ENCODE results near the gene PIK3CA.
A peak's percentile ranks its signal among the peaks of the same experiment; 100 is the strongest.

PIK3CA gene

DNA sequence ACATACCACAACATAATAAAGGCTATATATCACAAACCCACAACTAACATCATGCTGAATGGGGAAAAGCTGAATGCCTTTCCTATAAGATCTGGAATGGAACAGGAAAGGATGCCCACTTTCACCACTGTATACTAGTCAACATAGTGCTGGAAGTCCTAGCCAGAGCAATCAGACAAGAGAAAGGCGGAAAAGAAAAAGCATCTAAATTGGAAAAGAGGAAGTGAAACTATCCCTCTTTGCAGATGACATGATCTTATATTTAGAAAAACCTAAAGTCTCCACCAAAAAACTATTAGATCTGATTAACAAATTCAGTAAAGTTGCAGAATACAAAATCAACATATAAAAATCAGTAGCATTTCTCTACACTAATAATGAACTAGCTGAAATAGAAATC, 14.6 kb upstream of the PIK3CA start:
- peak overlapping the region; percentile 59 for H3K4me2 ChIP-seq
- H3K36me3 ChIP-seq, result no peaks in the 10 kb centered on the region
- no peak for TF ChIP-seq Cebpa-rat (IDR thresholded peaks at IDR 0.05)
- H3K4me1 ChIP-seq, result peaks cover 27% of the 10 kb centered on the region
- H3K9me3 ChIP-seq, result no peaks in the 10 kb centered on the region
- no peaks in the 10 kb centered on the region for H4K20me1 ChIP-seq
- no peaks in the 10 kb centered on the region for H3K27me3 ChIP-seq
- no peak overlapping the region for H3K9ac ChIP-seq
- H3K4me3 ChIP-seq, result no peak overlapping the region
- no peak overlapping the region; the same call in 1 of the 2 replicates for H3K27ac ChIP-seq

- H3K9me3 ChIP-seq, result peaks cover 15% of the 10 kb centered on the region; the same call in 1 of the 2 replicates
- H3K27ac ChIP-seq, result no peak overlapping the region
- H3K9ac ChIP-seq, result no peak overlapping the region
- no peak overlapping the region for H3K4me2 ChIP-seq
- H4K20me1 ChIP-seq, result no peaks in the 10 kb centered on the region
- no peaks in the 10 kb centered on the region for H3K27me3 ChIP-seq
- H3K4me3 ChIP-seq, result no peak overlapping the region
- no peak for TF ChIP-seq Cebpa-rat (IDR thresholded peaks at IDR 0.05)
- H3K4me1 ChIP-seq, result peaks cover 27% of the 10 kb centered on the region
- no peaks in the 10 kb centered on the region for H3K36me3 ChIP-seq
These were observed 12.0 kb upstream of the PIK3CA start for GRCh38 chr3:179136195-179136594.

- H3K36me3 ChIP-seq, result no peaks in the 10 kb centered on the region
These were observed 6.3 kb upstream of the PIK3CA start for GRCh38 chr3:179141890-179142289.

DNA sequence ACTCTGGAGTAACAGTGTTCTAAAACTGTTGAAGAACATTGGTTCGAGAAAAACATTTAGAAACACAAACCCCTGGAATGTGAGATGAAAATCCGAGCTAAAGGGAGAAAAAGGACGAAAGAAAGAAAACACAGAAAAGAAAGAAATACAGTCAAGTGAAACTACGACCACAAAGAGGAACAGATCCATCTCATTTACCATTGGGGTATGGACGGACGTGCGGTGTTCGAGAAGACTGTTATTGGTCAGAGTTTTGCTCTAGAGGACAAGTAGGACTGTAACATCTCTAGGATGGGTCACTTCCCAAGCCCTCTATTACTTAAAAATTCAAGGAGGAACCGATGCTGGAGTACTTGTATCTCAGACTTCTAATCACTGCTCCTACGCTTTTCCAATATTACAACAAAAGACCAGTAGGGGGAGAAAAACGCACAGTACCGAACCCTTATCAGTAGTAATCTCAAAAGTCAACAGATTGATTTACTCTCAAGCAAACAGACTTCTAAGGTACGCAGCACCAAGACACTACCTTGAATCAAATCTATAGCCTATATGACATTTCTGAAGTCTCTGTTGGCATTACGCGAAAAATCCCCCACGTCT, 1.1 kb upstream of the PIK3CA start:
- H3K4me1 ChIP-seq, result peaks cover 31% of the 10 kb centered on the region
- TF ChIP-seq Cebpa-rat (IDR thresholded peaks at IDR 0.05), result no peak
- H3K36me3 ChIP-seq, result no peaks in the 10 kb centered on the region; the same call in 1 of the 2 replicates
- H3K27me3 ChIP-seq, result no peaks in the 10 kb centered on the region
- H3K4me2 ChIP-seq, result peak overlapping the region; percentile 80
- peak overlapping the region; percentile 77 for H3K9ac ChIP-seq
- peak overlapping the region; percentile 68 for H3K27ac ChIP-seq
- H4K20me1 ChIP-seq, result peaks cover 30% of the 10 kb centered on the region
- H3K9me3 ChIP-seq, result no peaks in the 10 kb centered on the region
- peak overlapping the region; percentile 99 for H3K4me3 ChIP-seq

More at GRCh38 chr3:179141890-179142289, 6.3 kb upstream of the PIK3CA start:
- no peaks in the 10 kb centered on the region for H4K20me1 ChIP-seq
- H3K27ac ChIP-seq, result no peak overlapping the region
- peaks cover 9% of the 10 kb centered on the region for H3K4me1 ChIP-seq
- TF ChIP-seq Cebpa-rat (IDR thresholded peaks at IDR 0.05), result no peak
- no peak overlapping the region for H3K4me3 ChIP-seq
- H3K9ac ChIP-seq, result no peak overlapping the region
- no peaks in the 10 kb centered on the region for H3K27me3 ChIP-seq
- H3K4me2 ChIP-seq, result no peak overlapping the region
- H3K9me3 ChIP-seq, result peaks cover 15% of the 10 kb centered on the region; the same call in 1 of the 2 replicates

GRCh38 chr3:179147514-179147872, 664 bp upstream of the PIK3CA start:
- peak overlapping the region; percentile 99 for H3K4me3 ChIP-seq
- H3K4me2 ChIP-seq, result peak overlapping the region; percentile 80
- H3K27ac ChIP-seq, result peak overlapping the region; percentile 68
- no peaks in the 10 kb centered on the region for H3K9me3 ChIP-seq
- peak overlapping the region; percentile 77 for H3K9ac ChIP-seq
- H3K27me3 ChIP-seq, result no peaks in the 10 kb centered on the region
- peaks cover 31% of the 10 kb centered on the region for H3K4me1 ChIP-seq
- peaks cover 35% of the 10 kb centered on the region for H4K20me1 ChIP-seq
- no peak for TF ChIP-seq Cebpa-rat (IDR thresholded peaks at IDR 0.05)
- peaks cover 5% of the 10 kb centered on the region; the same call in 1 of the 2 replicates for H3K36me3 ChIP-seq

DNA sequence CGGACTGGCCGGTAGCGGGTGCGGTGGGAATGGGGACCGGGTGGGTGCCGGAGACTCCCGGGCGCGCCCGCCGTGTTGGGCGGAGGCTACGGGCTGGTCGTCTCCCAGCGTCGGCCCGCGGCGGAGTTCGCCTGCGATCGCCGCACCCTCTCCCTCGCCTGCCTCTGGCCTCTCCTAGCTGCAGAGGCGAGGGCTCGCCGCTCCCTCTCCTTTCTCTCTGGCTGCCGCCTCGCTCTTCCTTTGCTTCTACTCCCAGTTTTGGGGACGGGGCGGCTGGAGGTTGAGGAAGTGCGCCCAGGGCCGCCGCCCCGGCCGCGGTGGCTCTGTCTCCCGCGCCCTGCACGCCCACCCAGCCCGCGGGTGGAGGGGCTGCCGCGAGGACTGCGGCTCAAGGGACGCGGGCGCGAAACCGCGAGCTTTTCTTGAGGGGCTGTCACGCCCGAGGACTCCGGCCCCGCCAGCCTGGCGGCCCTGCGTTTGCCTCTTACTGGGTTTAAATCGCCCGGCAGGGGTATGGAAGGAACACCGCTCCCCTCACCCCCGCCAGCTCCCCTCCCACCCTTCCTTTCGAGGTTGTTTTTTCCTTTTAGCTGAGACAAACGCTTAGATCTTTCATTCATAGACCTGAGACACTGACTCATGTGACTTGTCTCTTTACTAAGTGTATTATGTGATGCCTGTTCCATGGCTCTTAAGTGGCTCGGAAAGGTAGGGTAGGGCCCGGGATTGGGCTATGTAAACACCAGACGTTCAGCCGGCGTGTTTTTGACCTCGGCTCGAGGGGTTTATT, 654 bp downstream of the PIK3CA start:
- Histone ChIP-seq H3K4me1 (peaks cover 31% of the 10 kb centered on the region), H4K20me1 (peaks cover 45% of the 10 kb centered on the region), H3K27ac (peak overlapping the region; percentile 98), H3K9me3 (no peaks in the 10 kb centered on the region), H3K27me3 (no peaks in the 10 kb centered on the region), H3K36me3 (peaks cover 8% of the 10 kb centered on the region; the same call in 1 of the 2 replicates), H3K4me3 (peak overlapping the region; percentile 99), H3K4me2 (peak overlapping the region; percentile 85), H3K9ac (peak overlapping the region; percentile 95)
- TF ChIP-seq Cebpa-rat (IDR thresholded peaks at IDR 0.05), result no peak

DNA sequence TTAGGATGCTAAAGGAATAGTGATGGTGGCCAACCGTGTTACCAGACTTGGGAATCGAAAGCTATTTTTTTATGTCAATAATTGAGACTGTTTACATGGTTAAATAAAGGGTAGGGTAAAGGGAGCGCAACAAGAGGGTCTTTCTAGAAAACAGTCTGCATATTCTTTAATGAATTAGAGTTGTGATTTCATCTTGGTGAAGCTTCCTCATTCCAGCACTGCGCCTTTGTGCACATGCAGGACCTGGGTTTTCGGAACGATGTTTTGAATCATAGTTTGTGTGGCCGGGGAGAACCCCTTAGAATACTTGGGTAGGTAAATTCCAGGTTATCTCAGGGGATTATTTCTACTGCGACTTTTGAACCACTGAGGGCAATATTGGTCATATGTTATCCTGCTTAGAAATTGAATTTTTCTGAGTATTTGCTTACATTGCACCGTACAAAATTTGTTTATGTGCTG, 1.3 kb downstream of the PIK3CA start:
- no peak for TF ChIP-seq Cebpa-rat (IDR thresholded peaks at IDR 0.05)
- H3K4me3 ChIP-seq, result peak overlapping the region; percentile 99
- H3K27me3 ChIP-seq, result no peaks in the 10 kb centered on the region
- H3K9me3 ChIP-seq, result peaks cover 6% of the 10 kb centered on the region
- H3K4me1 ChIP-seq, result peaks cover 31% of the 10 kb centered on the region
- H4K20me1 ChIP-seq, result peaks cover 51% of the 10 kb centered on the region
- H3K27ac ChIP-seq, result peak overlapping the region; percentile 98
- peaks cover 13% of the 10 kb centered on the region; the same call in 1 of the 2 replicates for H3K36me3 ChIP-seq
- H3K9ac ChIP-seq, result peak overlapping the region; percentile 95
- peak overlapping the region; percentile 85 for H3K4me2 ChIP-seq

- Histone ChIP-seq H4K20me1 (peaks cover 56% of the 10 kb centered on the region), H3K9ac (peak overlapping the region; percentile 95)
These were observed 1.8 kb downstream of the PIK3CA start for GRCh38 chr3:179149951-179150350.

DNA sequence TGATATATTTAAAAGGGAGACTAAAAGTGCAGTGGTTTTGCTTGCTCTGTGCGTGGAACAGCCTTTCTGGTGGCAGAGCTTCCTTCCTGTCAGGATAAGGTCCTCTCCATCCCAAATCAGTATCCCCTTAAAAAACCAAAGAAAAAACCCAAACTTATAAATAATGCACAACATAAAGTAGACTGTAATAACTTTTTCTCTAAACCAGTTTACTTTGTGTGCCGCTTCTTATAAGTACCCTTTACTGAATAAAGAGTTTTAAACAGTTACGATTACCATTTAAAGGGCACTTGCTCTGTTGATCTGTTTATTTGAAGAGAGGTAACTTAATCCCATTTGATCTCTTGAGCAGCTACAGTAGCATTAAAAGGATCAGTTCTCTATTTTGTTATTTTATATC, 2.5 kb downstream of the PIK3CA start:
- H3K9ac ChIP-seq, result no peak overlapping the region
- H3K27me3 ChIP-seq, result no peaks in the 10 kb centered on the region
- H4K20me1 ChIP-seq, result peaks cover 63% of the 10 kb centered on the region
- H3K4me3 ChIP-seq, result 0 out of 2 replicates have a peak overlapping the region, but pooled peaks have one; percentile 27
- peak overlapping the region; percentile 85 for H3K4me2 ChIP-seq
- H3K4me1 ChIP-seq, result peaks cover 31% of the 10 kb centered on the region
- H3K36me3 ChIP-seq, result peaks cover 13% of the 10 kb centered on the region; the same call in 1 of the 2 replicates
- TF ChIP-seq Cebpa-rat (IDR thresholded peaks at IDR 0.05), result no peak
- no peak overlapping the region for H3K27ac ChIP-seq
- H3K9me3 ChIP-seq, result peaks cover 11% of the 10 kb centered on the region

More at GRCh38 chr3:179149951-179150350, 1.8 kb downstream of the PIK3CA start:
- peak overlapping the region; percentile 98 for H3K27ac ChIP-seq
- H3K4me1 ChIP-seq, result peaks cover 31% of the 10 kb centered on the region
- peaks cover 9% of the 10 kb centered on the region for H3K9me3 ChIP-seq
- peak overlapping the region; percentile 99 for H3K4me3 ChIP-seq
- H3K4me2 ChIP-seq, result peak overlapping the region; percentile 85
- H3K27me3 ChIP-seq, result no peaks in the 10 kb centered on the region
- no peak for TF ChIP-seq Cebpa-rat (IDR thresholded peaks at IDR 0.05)
- H3K36me3 ChIP-seq, result peaks cover 13% of the 10 kb centered on the region; the same call in 1 of the 2 replicates

DNA sequence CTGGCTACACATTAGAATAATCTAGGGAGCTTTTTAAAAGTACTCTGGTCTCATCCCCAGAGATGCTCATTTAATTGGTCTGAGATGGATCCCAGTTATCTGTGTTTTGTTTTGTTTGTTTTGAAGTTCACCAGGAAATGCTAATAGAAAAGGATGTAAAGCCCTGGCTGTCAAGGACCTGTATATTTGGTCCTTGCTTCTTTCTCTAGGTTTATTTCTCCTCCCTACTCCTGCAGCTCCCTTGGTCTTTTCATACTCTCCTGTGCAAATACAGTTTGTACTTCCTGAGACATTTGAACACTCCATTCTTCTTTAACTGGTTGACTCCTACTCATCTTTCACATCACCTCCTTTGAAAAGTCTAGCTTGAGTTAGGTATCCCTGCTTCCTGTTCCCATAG, 3.3 kb downstream of the PIK3CA start:
- Histone ChIP-seq H4K20me1 (peaks cover 71% of the 10 kb centered on the region), H3K9me3 (peaks cover 11% of the 10 kb centered on the region), H3K4me1 (peaks cover 26% of the 10 kb centered on the region), H3K27me3 (no peaks in the 10 kb centered on the region), H3K4me3 (no peak overlapping the region), H3K9ac (no peak overlapping the region), H3K4me2 (peak overlapping the region; percentile 85), H3K27ac (no peak overlapping the region), H3K36me3 (peaks cover 13% of the 10 kb centered on the region; the same call in 1 of the 2 replicates)
- no peak for TF ChIP-seq Cebpa-rat (IDR thresholded peaks at IDR 0.05)

Data from BLaER1 (cell line).